Measurements from ENCODE around the gene LRRK1.

Gene LRRK1

DNA sequence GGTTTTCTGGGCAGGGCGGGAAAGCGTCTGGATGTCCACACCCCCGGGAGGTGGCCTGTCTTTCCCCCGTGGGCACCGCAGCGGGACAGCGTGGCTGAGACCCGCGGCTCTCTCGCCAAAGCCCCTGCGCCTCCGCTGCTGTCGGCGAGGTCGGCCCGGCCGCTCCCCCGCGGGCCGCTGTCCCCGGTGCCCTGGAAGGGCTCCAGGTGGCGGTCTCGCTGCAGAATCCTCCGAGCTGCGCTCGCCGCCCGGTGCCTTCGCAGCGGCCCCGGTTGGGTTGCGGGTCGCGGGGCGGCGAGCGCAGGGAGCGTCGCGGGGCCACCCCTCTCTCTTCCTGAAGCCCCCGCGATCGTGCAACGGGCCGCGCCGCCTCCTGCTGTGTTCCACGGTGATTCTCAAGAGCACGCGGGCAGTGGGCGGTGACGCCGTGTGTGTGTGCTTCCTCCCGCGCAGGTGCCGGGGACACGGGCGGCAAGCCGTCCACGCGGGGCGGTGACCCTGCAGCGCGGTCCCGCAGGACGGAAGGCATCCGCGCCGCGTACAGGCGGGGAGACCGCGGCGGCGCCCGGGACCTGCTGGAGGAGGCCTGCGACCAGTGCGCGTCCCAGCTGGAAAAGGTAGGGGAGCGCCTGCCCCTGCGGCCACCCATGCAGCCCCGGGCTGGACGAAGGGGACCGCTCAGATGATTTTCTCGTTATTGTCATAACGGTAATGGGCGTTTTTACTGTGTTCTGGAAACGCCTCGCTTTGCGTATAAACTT, 54.4 kb downstream of the LRRK1 start:
- no peak overlapping the region for H3K27ac ChIP-seq
- TF ChIP-seq, protein P1, sequence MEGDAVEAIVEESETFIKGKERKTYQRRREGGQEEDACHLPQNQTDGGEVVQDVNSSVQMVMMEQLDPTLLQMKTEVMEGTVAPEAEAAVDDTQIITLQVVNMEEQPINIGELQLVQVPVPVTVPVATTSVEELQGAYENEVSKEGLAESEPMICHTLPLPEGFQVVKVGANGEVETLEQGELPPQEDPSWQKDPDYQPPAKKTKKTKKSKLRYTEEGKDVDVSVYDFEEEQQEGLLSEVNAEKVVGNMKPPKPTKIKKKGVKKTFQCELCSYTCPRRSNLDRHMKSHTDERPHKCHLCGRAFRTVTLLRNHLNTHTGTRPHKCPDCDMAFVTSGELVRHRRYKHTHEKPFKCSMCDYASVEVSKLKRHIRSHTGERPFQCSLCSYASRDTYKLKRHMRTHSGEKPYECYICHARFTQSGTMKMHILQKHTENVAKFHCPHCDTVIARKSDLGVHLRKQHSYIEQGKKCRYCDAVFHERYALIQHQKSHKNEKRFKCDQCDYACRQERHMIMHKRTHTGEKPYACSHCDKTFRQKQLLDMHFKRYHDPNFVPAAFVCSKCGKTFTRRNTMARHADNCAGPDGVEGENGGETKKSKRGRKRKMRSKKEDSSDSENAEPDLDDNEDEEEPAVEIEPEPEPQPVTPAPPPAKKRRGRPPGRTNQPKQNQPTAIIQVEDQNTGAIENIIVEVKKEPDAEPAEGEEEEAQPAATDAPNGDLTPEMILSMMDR (conservative IDR thresholded peaks at IDR 0.05) = no peak

DNA sequence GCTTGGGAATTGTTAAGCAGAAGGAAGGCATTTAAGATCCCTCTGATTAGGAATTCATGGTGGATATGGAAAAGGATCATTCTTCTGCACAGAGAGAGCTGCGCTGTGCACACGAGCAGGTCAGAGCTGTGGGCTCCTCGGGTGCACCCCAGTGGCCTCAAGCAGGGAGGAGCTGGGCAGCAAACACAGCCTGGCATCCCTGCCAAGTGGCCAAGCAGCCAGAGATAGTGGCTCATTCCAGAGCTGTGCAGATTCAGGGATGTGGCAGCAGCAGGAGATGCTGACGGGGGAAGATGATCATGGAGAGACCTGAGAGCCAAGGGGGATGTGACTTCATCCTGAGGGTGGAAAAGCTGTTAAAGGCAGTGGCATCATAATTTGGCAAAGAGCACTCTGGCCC, 55.9 kb downstream of the LRRK1 start:
- TF ChIP-seq, protein P1 (conservative IDR thresholded peaks at IDR 0.05) = no peak
- H3K27ac ChIP-seq = no peak overlapping the region

DNA sequence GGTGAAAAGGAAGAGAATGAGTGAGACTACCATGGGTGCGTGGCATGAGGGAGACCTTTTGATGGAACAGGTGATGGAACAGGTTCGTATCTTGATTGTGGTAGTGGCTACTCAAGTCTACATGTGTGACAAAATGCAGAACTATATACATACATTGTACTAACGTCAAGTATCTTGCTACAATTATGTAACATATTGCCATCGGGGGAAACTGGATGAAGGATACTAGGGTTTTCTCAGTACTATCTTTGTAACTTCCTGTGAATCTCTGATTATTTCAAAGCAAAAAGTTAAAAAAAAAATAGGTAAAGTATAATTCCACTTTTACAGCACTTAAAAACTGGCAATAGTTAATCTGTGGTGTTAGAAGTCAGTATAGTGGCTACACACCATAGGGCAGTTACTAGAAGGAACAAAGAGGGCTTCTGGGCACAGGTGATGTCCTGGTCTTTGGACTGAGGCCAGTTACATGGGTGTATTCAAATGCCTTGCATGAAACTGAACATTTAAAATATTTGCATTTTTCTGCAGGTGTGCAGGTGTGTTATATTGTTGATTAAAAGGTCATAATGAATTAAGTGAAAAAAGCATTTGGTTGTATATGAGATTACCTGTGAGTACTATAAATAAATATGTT, 61.4 kb downstream of the LRRK1 start:
- TF ChIP-seq, protein P1 (conservative IDR thresholded peaks at IDR 0.05) = no peak
- H3K27ac ChIP-seq = no peak overlapping the region

DNA sequence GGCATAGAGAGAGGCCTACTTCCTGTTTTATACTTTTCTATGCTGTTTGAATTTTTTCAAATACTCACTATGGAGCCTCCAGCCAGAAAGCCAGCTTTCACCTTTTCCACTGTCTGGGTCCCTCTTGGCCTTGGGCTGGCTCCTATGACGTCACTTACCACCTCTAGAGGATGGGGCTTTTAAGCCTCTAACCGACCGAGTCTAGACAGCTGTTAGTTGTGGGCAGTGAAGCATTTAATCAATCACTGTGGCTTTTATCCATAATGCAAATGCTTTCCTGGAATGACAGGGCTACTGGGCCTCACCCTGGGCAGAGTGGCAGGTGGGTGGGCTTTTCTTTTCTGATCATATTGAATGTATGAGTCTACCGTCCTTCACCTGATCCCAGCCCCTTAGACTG, 61.9 kb downstream of the LRRK1 start:
- no peak overlapping the region for H3K27ac ChIP-seq

DNA sequence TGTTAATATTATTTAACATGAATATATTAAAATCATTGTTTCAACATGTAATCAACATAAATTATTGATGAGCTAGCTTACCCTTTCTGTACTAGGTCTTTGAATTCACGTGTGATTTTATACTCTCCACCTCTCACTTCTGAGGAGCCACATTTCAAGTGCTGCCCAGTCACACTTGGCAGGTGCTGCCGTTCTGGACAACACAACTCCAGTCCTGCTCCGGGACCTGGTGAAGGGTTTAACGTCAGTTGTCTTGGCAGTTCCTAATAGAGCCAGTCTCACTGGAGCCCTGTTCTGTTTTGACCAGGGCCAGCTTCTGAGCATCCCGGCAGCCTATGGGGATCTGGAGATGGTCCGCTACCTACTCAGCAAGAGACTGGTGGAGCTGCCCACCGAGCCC, 64.1 kb downstream of the LRRK1 start:
- H3K27ac ChIP-seq = no peak overlapping the region
- TF ChIP-seq, protein P1 (conservative IDR thresholded peaks at IDR 0.05) = no peak

More for the DNA sequence above, 61.9 kb downstream of the LRRK1 start:
- TF ChIP-seq, protein P1 (conservative IDR thresholded peaks at IDR 0.05) = no peak

DNA sequence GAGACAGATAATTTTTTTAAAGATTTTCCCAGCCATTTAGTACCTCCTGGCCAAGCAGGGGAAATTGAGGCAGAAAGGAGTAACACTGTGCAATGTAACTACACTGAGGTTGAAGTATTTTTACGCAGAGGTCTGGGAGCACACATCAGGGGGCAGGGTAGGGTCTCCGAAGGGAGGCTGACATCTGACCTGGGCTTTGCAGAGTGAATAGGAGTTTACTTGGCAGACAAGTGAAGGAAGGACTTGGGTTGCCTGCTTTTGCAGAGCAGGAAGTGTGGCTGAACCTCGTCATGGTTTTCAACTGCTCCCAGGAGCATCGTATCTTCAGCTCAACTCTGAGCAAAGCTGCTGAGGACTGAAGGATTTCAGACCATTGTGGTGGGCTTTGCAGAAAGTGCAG, 66.2 kb downstream of the LRRK1 start:
- peak overlapping the region; percentile 92 for H3K27ac ChIP-seq
- TF ChIP-seq, protein P1 (conservative IDR thresholded peaks at IDR 0.05) = no peak

DNA sequence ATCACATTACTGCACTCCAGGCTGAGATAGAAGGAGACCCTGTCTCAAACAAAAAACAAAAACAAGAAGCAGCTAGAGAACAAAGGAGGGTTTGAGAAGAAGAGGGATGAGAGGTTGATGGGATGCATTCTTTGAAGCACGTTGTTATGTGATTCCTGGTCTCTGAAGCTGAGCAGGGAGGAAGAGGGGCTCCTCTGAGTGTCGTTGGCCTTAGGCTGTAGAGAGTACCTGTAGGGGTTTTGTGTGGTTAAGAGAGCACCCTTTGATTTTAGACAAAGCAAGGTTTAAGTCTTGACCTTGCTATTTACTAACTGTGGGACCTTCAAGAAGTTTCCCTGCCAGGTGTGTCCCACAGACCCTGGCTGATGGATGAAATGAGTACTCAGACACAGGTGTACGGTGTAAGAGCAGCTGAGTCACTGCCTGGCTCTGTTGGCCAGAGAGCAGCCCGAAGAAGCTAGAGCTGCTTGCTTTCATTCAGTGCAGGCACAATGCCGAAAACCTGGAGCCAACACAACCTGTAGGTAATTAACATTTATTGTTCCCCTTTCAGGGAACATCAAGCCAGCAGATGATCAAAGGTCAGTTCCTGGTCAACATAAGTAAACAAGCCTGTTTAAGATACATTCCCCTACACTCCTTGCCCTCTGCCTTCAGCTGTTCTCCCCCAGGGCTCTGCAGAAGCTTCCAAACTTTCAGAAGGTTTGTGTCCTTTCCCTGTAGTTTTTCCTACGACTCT, 67.2 kb downstream of the LRRK1 start:
- TF ChIP-seq, protein P1 (conservative IDR thresholded peaks at IDR 0.05) = no peak
- peak overlapping the region; percentile 92 for H3K27ac ChIP-seq

All from VCaP (cell line).